Activated CD4-positive, alpha-beta memory T cell treated with anti-CD3 and anti-CD28 coated beads for 36 hours (primary cell): ENCODE measurements around the gene RBCK1. TPM values are rescaled to one million over a fixed set of nuclear protein-coding genes. Genes with fewer than 3 reads are reported as not detected.
"Not testable (repeated sequence)": the region's sequence is repeated elsewhere in the genome, so short reads cannot be mapped to it uniquely, and the experiment has no call there.

Experiments used
- CTCF ChIA-PET: fragments of 350-600 bp; sonication (Branson Sonifier 250); formaldehyde crosslinking; loops from one replicate; lab custom pipeline; 2021; ENCODE audit warnings: antibody characterized with exemption, inconsistent platforms; lab: Charles Lee
- POLR2A ChIA-PET: fragments of 350-600 bp; sonication (Branson Sonifier 250); formaldehyde crosslinking; loops from one replicate; lab custom pipeline; 2021; ENCODE audit warnings: antibody characterized with exemption; lab: Charles Lee
- DNase-seq: peaks from one replicate; pipeline ENCODE4 v3.0.0-alpha.2; 2020
- H3K27ac Mint-ChIP-seq: one replicate; pipeline ENCODE4 v1.8.0; 2021; ENCODE audit warnings: mixed read lengths
- H3K27me3 Mint-ChIP-seq: one replicate; pipeline ENCODE4 v1.8.0; 2021; ENCODE audit warnings: mixed read lengths
- H3K36me3 Mint-ChIP-seq: one replicate; pipeline ENCODE4 v1.8.0; 2021; ENCODE audit warnings: mixed read lengths
- H3K4me1 Mint-ChIP-seq: one replicate; pipeline ENCODE4 v1.8.0; 2021; ENCODE audit warnings: low read depth, mixed read lengths
- H3K4me3 Mint-ChIP-seq: one replicate; pipeline ENCODE4 v1.8.0; 2021; ENCODE audit warnings: mild to moderate bottlenecking, mixed read lengths
- H3K9me3 Mint-ChIP-seq: one replicate; pipeline ENCODE4 v1.8.0; 2021; ENCODE audit warnings: mixed read lengths
- intact Hi-C: fragments of 100-400 bp; cut with micrococcal nuclease; formaldehyde crosslinking; loops from one replicate; pipeline ENCODE4 v1.15.1; 2023
- total RNA-seq, 2 experiments: library from RNA; stranded (reverse); gene quantifications; one replicate each; pipeline ENCODE4 v1.2.3, GENCODE V29; 2021

The RBCK1 gene
- total RNA-seq, 2 experiments from 2014 or later, result 137 to 139 TPM

- CTCF ChIA-PET, result interaction anchor here (4.3 to 5.3 kb wide), 2 partner anchors 68 to 121 kb away, joined by 16 to 58 read pairs; no protein-coding TSS in a partner anchor
- DNase-seq, result no peak
- peaks cover 4% of the 10 kb centered on the region for H3K4me1 Mint-ChIP-seq
- H3K27ac Mint-ChIP-seq, result no peak overlapping the region
- H3K4me3 Mint-ChIP-seq, result no peak overlapping the region
- intact Hi-C loops, result no loop called here
- no peaks in the 10 kb centered on the region for H3K27me3 Mint-ChIP-seq
- H3K36me3 Mint-ChIP-seq, result peaks cover 7% of the 10 kb centered on the region
- POLR2A ChIA-PET, result no interaction called here
- no peaks in the 10 kb centered on the region for H3K9me3 Mint-ChIP-seq
Observed at GRCh38 chr20:475463-476357, 67.6 kb downstream of the RBCK1 start.

GRCh38 chr20:476561-477249 is 68.6 kb downstream of the RBCK1 start:
- H3K27ac Mint-ChIP-seq, intact Hi-C loops, H3K9me3 Mint-ChIP-seq, H3K4me1 Mint-ChIP-seq, H3K36me3 Mint-ChIP-seq, POLR2A ChIA-PET, H3K27me3 Mint-ChIP-seq, H3K4me3 Mint-ChIP-seq, DNase-seq: not testable (repeated sequence)
- CTCF ChIA-PET, result interaction anchor here (0.8 to 5.3 kb wide), 3 partner anchors 45 to 122 kb away, joined by 3 to 58 read pairs (median 16); no protein-coding TSS in a partner anchor

GRCh38 chr20:478010-478948 is 70.2 kb downstream of the RBCK1 start:
- CTCF ChIA-PET, result interaction anchor here (0.8 to 5.3 kb wide), 11 partner anchors 14 to 167 kb away, joined by 3 to 58 read pairs (median 5); partner anchors contain the start of gene TRIB3
- DNase-seq, result no peak
- H3K27me3 Mint-ChIP-seq, result no peaks in the 10 kb centered on the region
- no peak overlapping the region for H3K27ac Mint-ChIP-seq
- no peak overlapping the region for H3K4me3 Mint-ChIP-seq
- intact Hi-C loops, result loop anchor here (2.0 kb wide), 1 partner anchor 45 kb away; no protein-coding TSS in a partner anchor
- POLR2A ChIA-PET, result interaction anchor here (0.7 kb wide), 1 partner anchor 97 kb away, joined by 4 read pairs; no protein-coding TSS in a partner anchor
- H3K9me3 Mint-ChIP-seq, result no peaks in the 10 kb centered on the region
- peaks cover 11% of the 10 kb centered on the region for H3K36me3 Mint-ChIP-seq
- H3K4me1 Mint-ChIP-seq, result peaks cover 12% of the 10 kb centered on the region

GRCh38 chr20:478949-479429 is 70.9 kb downstream of the RBCK1 start:
- peaks cover 11% of the 10 kb centered on the region for H3K36me3 Mint-ChIP-seq
- H3K27me3 Mint-ChIP-seq, result no peaks in the 10 kb centered on the region
- no peak overlapping the region for H3K4me3 Mint-ChIP-seq
- intact Hi-C loops, result loop anchor here (1.0 to 2.0 kb wide), 3 partner anchors 46 to 125 kb away; no protein-coding TSS in a partner anchor
- H3K27ac Mint-ChIP-seq, result no peak overlapping the region
- H3K4me1 Mint-ChIP-seq, result peaks cover 12% of the 10 kb centered on the region
- CTCF ChIA-PET, result interaction anchor here (0.9 to 5.3 kb wide), 11 partner anchors 10 to 127 kb away, joined by 3 to 58 read pairs (median 5); partner anchors contain the start of gene TRIB3
- POLR2A ChIA-PET, result no interaction called here
- DNase-seq, result no peak
- no peaks in the 10 kb centered on the region for H3K9me3 Mint-ChIP-seq

- Mint-ChIP-seq H3K36me3 (peaks cover 13% of the 10 kb centered on the region), H3K4me1 (peaks cover 12% of the 10 kb centered on the region), H3K27me3 (no peaks in the 10 kb centered on the region), H3K27ac (no peak overlapping the region), H3K4me3 (no peak overlapping the region), H3K9me3 (no peaks in the 10 kb centered on the region)
- intact Hi-C loops, result loop anchor here (1.0 to 2.0 kb wide), 3 partner anchors 47 to 125 kb away; no protein-coding TSS in a partner anchor
- ChIA-PET POLR2A (no interaction called here), CTCF (interaction anchor here (1.0 to 5.3 kb wide), 7 partner anchors 10 to 125 kb away, joined by 3 to 58 read pairs (median 5); partner anchors contain the start of gene TRIB3)
- no peak for DNase-seq
Observed at GRCh38 chr20:479487-479886, 71.4 kb downstream of the RBCK1 start.

- CTCF ChIA-PET, result interaction anchor here (1.4 to 5.3 kb wide), 5 partner anchors 9 to 126 kb away, joined by 3 to 58 read pairs (median 5); partner anchors contain the start of gene TRIB3
- no peak for DNase-seq
- H3K27me3 Mint-ChIP-seq, result no peaks in the 10 kb centered on the region
- no peak overlapping the region for H3K27ac Mint-ChIP-seq
- POLR2A ChIA-PET, result no interaction called here
- peaks cover 12% of the 10 kb centered on the region for H3K4me1 Mint-ChIP-seq
- peaks cover 16% of the 10 kb centered on the region for H3K36me3 Mint-ChIP-seq
- no peak overlapping the region for H3K4me3 Mint-ChIP-seq
- intact Hi-C loops, result no loop called here
- no peaks in the 10 kb centered on the region for H3K9me3 Mint-ChIP-seq
Observed at GRCh38 chr20:480044-480443, 71.9 kb downstream of the RBCK1 start.

- H3K9me3 Mint-ChIP-seq, result no peaks in the 10 kb centered on the region
- H3K4me3 Mint-ChIP-seq, result no peak overlapping the region
- DNase-seq, result no peak
- H3K36me3 Mint-ChIP-seq, result peaks cover 22% of the 10 kb centered on the region
- H3K27ac Mint-ChIP-seq, result no peak overlapping the region
- ChIA-PET CTCF (interaction anchor here (1.0 to 1.4 kb wide), 2 partner anchors 13 to 127 kb away, joined by 3 to 8 read pairs; no protein-coding TSS in a partner anchor), POLR2A (no interaction called here)
- peaks cover 12% of the 10 kb centered on the region for H3K4me1 Mint-ChIP-seq
- H3K27me3 Mint-ChIP-seq, result no peaks in the 10 kb centered on the region
- intact Hi-C loops, result no loop called here
Observed at GRCh38 chr20:481167-481566, 73.1 kb downstream of the RBCK1 start.

Other genes starting within 250 kb of the RBCK1 start
- gene DEFB128, start 218.6 kb upstream of the RBCK1 start, total RNA-seq, result not detected
- gene DEFB129, start 181.0 kb upstream of the RBCK1 start, total RNA-seq, result not detected
- gene DEFB132, start 150.6 kb upstream of the RBCK1 start, total RNA-seq, result not detected
- 1 to 10 TPM; 5.4 to 6.4 TPM for gene C20orf96, start 117.5 kb upstream of the RBCK1 start, total RNA-seq
- 10 to 100 TPM; 15.2 to 15.9 TPM for gene ZCCHC3, start 110.7 kb upstream of the RBCK1 start, total RNA-seq
- 1 to 10 TPM; 4.4 to 4.7 TPM for gene SOX12, start 82.7 kb upstream of the RBCK1 start, total RNA-seq
- 1 to 10 TPM; 9.5 to 9.7 TPM for gene NRSN2, start 61.2 kb upstream of the RBCK1 start, total RNA-seq
- 10 to 100 TPM; 42.6 to 43.5 TPM for gene TRIB3, start 27.5 kb upstream of the RBCK1 start, total RNA-seq
- 10 to 100 TPM; 18.8 to 20.4 TPM for gene TBC1D20, start 54.2 kb downstream of the RBCK1 start, total RNA-seq
- gene CSNK2A1, start 135.5 kb downstream of the RBCK1 start, total RNA-seq, result 100 to 1,000 TPM; 154 to 155 TPM
- gene TCF15, start 202.0 kb downstream of the RBCK1 start, total RNA-seq, result not detected
- 10 to 100 TPM; 13.3 to 14.1 TPM for gene SRXN1, start 244.9 kb downstream of the RBCK1 start, total RNA-seq